ENCODE results near the gene NES. TPM values are rescaled to one million over a fixed set of nuclear protein-coding genes. Genes with fewer than 3 reads are reported as not detected.

NES gene
- total RNA-seq, 1 experiment from 2014 or later, result 168 TPM

DNA sequence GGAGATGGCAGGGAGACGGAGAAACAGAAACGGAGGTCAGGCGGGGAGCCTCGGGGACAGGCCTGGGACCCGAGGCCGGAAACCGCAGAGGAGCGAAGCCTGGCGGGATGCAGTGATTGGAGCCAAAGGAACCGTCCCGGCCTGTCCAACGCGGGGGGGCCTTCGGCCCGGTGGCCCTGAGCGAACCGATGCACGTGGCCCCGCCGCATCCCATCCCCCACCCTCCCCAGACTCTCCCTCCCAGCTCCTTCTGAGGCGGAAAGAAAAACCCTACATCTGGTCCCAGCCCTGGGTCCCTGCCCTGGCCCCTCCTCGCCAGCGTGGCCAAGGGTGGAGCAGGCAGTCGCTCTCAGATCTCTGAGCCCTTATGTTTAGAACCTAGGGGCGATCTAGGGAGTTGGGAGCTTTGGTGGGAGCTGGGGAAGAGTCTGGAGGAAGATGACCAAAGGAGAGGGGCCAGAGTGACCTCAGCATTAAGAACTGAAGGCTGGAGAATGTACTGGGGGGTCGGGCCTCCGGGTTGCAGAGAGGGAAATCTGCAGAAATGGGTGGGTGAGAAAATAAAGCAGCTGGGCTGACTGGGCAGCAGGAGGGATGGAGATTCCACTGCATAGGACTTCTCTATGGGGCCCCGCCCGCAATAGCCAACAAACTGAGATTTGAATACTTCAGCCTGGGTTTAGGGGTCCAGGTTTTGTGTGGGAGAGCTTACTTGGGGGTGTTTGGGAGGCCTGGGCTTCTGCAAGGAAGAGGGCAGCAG is 29.6 kb upstream of the NES start:
- H2BK20ac ChIP-seq (ENCODE audit: low read depth, low read length, poor library complexity, severe bottlenecking), result no peak overlapping the region
- H3K14ac ChIP-seq (ENCODE audit: insufficient read depth, low read length), result peak overlapping the region; percentile 27; the same call in 1 of the 2 replicates
- peak overlapping the region; percentile 39 for H3K18ac ChIP-seq (ENCODE audit: insufficient read length, low read depth, low read length)
- no peaks in the 10 kb centered on the region; a peak in 1 of 5 replicates for H3K9me3 Mint-ChIP-seq
- H3K4ac ChIP-seq (ENCODE audit: low read depth, low read length), result no peak overlapping the region
- H3K4me1 ChIP-seq (ENCODE audit: insufficient read depth, low read length), result peaks cover 17% of the 10 kb centered on the region; the same call in 1 of the 2 replicates
- H3K4me2 ChIP-seq (ENCODE audit: insufficient read depth, insufficient read length, low read length), result peak overlapping the region; percentile 83
- peaks cover 73 to 77% of the 10 kb centered on the region in 2 experiments for H3K4me1 Mint-ChIP-seq
- no peaks in the 10 kb centered on the region for H4K20me1 ChIP-seq (ENCODE audit: control insufficient read depth, insufficient read depth, insufficient read length)
- H3K27ac ChIP-seq (ENCODE audit: insufficient read length, low read depth, low read length), result no peak overlapping the region
- no peak overlapping the region for H2AFZ ChIP-seq (ENCODE audit: low read length)
- H3K27me3 ChIP-seq (ENCODE audit: insufficient read depth, low read length), result peaks cover 3% of the 10 kb centered on the region; the same call in 1 of the 2 replicates
- H3K79me2 ChIP-seq (ENCODE audit: insufficient read depth, low read length), result no peaks in the 10 kb centered on the region
- TF ChIP-seq, protein P1, sequence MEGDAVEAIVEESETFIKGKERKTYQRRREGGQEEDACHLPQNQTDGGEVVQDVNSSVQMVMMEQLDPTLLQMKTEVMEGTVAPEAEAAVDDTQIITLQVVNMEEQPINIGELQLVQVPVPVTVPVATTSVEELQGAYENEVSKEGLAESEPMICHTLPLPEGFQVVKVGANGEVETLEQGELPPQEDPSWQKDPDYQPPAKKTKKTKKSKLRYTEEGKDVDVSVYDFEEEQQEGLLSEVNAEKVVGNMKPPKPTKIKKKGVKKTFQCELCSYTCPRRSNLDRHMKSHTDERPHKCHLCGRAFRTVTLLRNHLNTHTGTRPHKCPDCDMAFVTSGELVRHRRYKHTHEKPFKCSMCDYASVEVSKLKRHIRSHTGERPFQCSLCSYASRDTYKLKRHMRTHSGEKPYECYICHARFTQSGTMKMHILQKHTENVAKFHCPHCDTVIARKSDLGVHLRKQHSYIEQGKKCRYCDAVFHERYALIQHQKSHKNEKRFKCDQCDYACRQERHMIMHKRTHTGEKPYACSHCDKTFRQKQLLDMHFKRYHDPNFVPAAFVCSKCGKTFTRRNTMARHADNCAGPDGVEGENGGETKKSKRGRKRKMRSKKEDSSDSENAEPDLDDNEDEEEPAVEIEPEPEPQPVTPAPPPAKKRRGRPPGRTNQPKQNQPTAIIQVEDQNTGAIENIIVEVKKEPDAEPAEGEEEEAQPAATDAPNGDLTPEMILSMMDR (conservative IDR thresholded peaks at IDR 0.05), result no peak
- no peak overlapping the region for H4K5ac ChIP-seq (ENCODE audit: insufficient read length, low read depth, low read length)
- H4K8ac ChIP-seq (replicated peaks; ENCODE audit: insufficient read length, low read depth, low read length), result no peak overlapping the region
- H3K4me3 Mint-ChIP-seq, result peak overlapping the region; percentile 74 to 91
- no peak overlapping the region for H2BK5ac ChIP-seq (ENCODE audit: insufficient read length, low read length)
- peaks cover 2 to 11% (median 5%) of the 10 kb centered on the region in 3 experiments; a peak in 6 of 7 replicates for H3K36me3 Mint-ChIP-seq (ENCODE audit: insufficient read depth in 1 of 3, low read depth in 3 of 3)
- no peak overlapping the region for H3K23ac ChIP-seq (ENCODE audit: insufficient read length, low read depth, low read length)
- H3K27me3 Mint-ChIP-seq (ENCODE audit: low read depth), result peaks cover 32% of the 10 kb centered on the region
- no peak overlapping the region for H2BK120ac ChIP-seq (ENCODE audit: low read depth, low read length, poor library complexity, severe bottlenecking)
- H3K79me1 ChIP-seq (ENCODE audit: insufficient read depth, low read depth, low read length, poor library complexity, severe bottlenecking), result no peaks in the 10 kb centered on the region
- H3K9ac ChIP-seq (ENCODE audit: extremely low read depth, insufficient read length, low read length), result peak overlapping the region; percentile 3
- no peak overlapping the region for H2BK12ac ChIP-seq (ENCODE audit: insufficient read length, low read depth, low read length)
- H3K56ac ChIP-seq (ENCODE audit: insufficient read length, low read depth, low read length), result no peak overlapping the region
- no CpG with 5 or more reads among the region's 29 CpGs for WGBS (ENCODE audit: extremely low coverage, insufficient read length, low lambda C conversion rate)
- H2AK5ac ChIP-seq (ENCODE audit: insufficient read length, low read length), result no peak overlapping the region
- H4K91ac ChIP-seq (ENCODE audit: insufficient read length, low read depth, low read length), result no peak overlapping the region
- no peak overlapping the region for H3T11ph ChIP-seq (ENCODE audit: low read length)
- H2BK15ac ChIP-seq (ENCODE audit: low read depth, low read length), result no peak overlapping the region
- peak overlapping the region; percentile 97 to 99 (median 98) for H3K27ac Mint-ChIP-seq
- no peaks in the 10 kb centered on the region for H3K9me3 ChIP-seq (ENCODE audit: control insufficient read depth, low read depth, low read length)
- peaks cover 39% of the 10 kb centered on the region for H3K23me2 ChIP-seq (ENCODE audit: insufficient read length, low read depth, low read length, poor library complexity, severe bottlenecking)
- DNase-seq, result peak; percentile 82

Measured in H9 (cell line).